Activated T-cell treated with anti-CD3 and anti-CD28 coated beads, Interleukin-2, amount 50 U/mL, for 72 hours (primary cell): ENCODE data around the gene GNPDA1. TPM values are rescaled to one million over a fixed set of nuclear protein-coding genes. Genes with fewer than 3 reads are reported as not detected.

Experiments used
- ATAC-seq, 2 donors: fragments of 150-1000 bp; cut with Tn5 transposase; replicated peaks in 1 of 2; 2 replicates each; pipeline ENCODE4 v1.10.0; 2021; ENCODE audit warnings: moderate library complexity in 2 of 2, mild to moderate bottlenecking in 1 of 2
- DNase-seq, 2 donors: peaks; one replicate each; pipeline ENCODE4 v3.0.0; 2021 to 2022; ENCODE audit warnings: mixed read lengths in 1 of 2
- H3K27ac Mint-ChIP-seq: one replicate; pipeline ENCODE4 v1.8.0; 2022; ENCODE audit warnings: mild to moderate bottlenecking, moderate library complexity, mixed read lengths
- H3K27me3 Mint-ChIP-seq: one replicate; pipeline ENCODE4 v1.8.0; 2022; ENCODE audit warnings: low read depth, mixed read lengths
- H3K36me3 Mint-ChIP-seq, 2 donors: one replicate each; pipeline ENCODE4 v1.8.0; 2022; ENCODE audit warnings: mixed read lengths in 2 of 2, mild to moderate bottlenecking in 1 of 2; ENCODE audit not compliant: insufficient read depth in 2 of 2
- H3K4me1 Mint-ChIP-seq: one replicate; pipeline ENCODE4 v1.8.0; 2022; ENCODE audit warnings: low read depth, mixed read lengths
- H3K4me3 Mint-ChIP-seq, 2 donors: one replicate each; pipeline ENCODE4 v1.8.0; 2022; ENCODE audit warnings: mild to moderate bottlenecking in 2 of 2, mixed read lengths in 2 of 2, moderate library complexity in 2 of 2
- H3K9me3 Mint-ChIP-seq, 2 donors: one replicate each; pipeline ENCODE4 v1.8.0; 2022; ENCODE audit warnings: mixed read lengths in 2 of 2
- total RNA-seq, 2 donors: library from RNA; stranded (reverse); gene quantifications; one replicate each; pipeline ENCODE4 v1.2.3, GENCODE V29; 2022

GNPDA1 gene
- total RNA-seq, 2 donors from 2014 or later: 23.6 to 28.0 TPM

GRCh38 chr5:142014911-142015584 lies 2.2 kb upstream of the GNPDA1 start:
- DNase-seq: peak; percentile 47 to 52
- peak overlapping the region; percentile 77 to 91 for H3K4me3 Mint-ChIP-seq
- peaks cover 0 to 2% of the 10 kb centered on the region in 2 donors for H3K9me3 Mint-ChIP-seq
- peak overlapping the region; percentile 93 for H3K27ac Mint-ChIP-seq
- H3K36me3 Mint-ChIP-seq: peaks cover 0 to 2% of the 10 kb centered on the region in 2 donors
- peaks cover 77% of the 10 kb centered on the region for H3K4me1 Mint-ChIP-seq
- H3K27me3 Mint-ChIP-seq: no peaks in the 10 kb centered on the region
- peak; percentile 22 to 31 for ATAC-seq

- peak overlapping the region; percentile 77 to 91 for H3K4me3 Mint-ChIP-seq
- DNase-seq (peak in 1 of 2 donors; percentile 15), ATAC-seq (no peak)
- H3K27ac Mint-ChIP-seq: peak overlapping the region; percentile 93
- no peaks in the 10 kb centered on the region for H3K27me3 Mint-ChIP-seq
- H3K36me3 Mint-ChIP-seq: no peaks in the 10 kb centered on the region
- no peaks in the 10 kb centered on the region for H3K9me3 Mint-ChIP-seq
- H3K4me1 Mint-ChIP-seq: peaks cover 75% of the 10 kb centered on the region
Measured at GRCh38 chr5:142013734-142014521, 1.1 kb upstream of the GNPDA1 start.

- H3K36me3 Mint-ChIP-seq: peaks cover 3 to 7% of the 10 kb centered on the region in 2 donors
- no peaks in the 10 kb centered on the region for H3K27me3 Mint-ChIP-seq
- ATAC-seq: no peak
- peak; percentile 62 to 73 for DNase-seq
- peaks cover 69% of the 10 kb centered on the region for H3K4me1 Mint-ChIP-seq
- peak overlapping the region; percentile 23 for H3K27ac Mint-ChIP-seq
- peak overlapping the region; percentile 72 to 91 for H3K4me3 Mint-ChIP-seq
- peaks cover 0 to 2% of the 10 kb centered on the region in 2 donors for H3K9me3 Mint-ChIP-seq
Measured at GRCh38 chr5:142012186-142012785, 541 bp downstream of the GNPDA1 start.

GRCh38 chr5:142011572-142012185 lies 1.1 kb downstream of the GNPDA1 start:
- Mint-ChIP-seq H3K27ac (peak overlapping the region; percentile 23), H3K4me1 (peaks cover 69% of the 10 kb centered on the region), H3K27me3 (no peaks in the 10 kb centered on the region), H3K4me3 (peak overlapping the region; percentile 72 to 91), H3K9me3 (peaks cover 0 to 2% of the 10 kb centered on the region in 2 donors), H3K36me3 (peaks cover 3 to 10% of the 10 kb centered on the region in 2 donors)
- peak in 1 of 2 donors; percentile 8 for DNase-seq
- ATAC-seq: no peak

GRCh38 chr5:142009886-142010285 lies 2.9 kb downstream of the GNPDA1 start:
- no peak for DNase-seq
- Mint-ChIP-seq H3K27me3 (no peaks in the 10 kb centered on the region), H3K9me3 (peaks cover 0 to 2% of the 10 kb centered on the region in 2 donors), H3K36me3 (peaks cover 6 to 13% of the 10 kb centered on the region in 2 donors), H3K27ac (no peak overlapping the region), H3K4me1 (peaks cover 69% of the 10 kb centered on the region), H3K4me3 (no peak overlapping the region)
- ATAC-seq: no peak

- peaks cover 69% of the 10 kb centered on the region for H3K4me1 Mint-ChIP-seq
- peaks cover 0 to 2% of the 10 kb centered on the region in 2 donors for H3K9me3 Mint-ChIP-seq
- DNase-seq: no peak
- H3K36me3 Mint-ChIP-seq: peaks cover 8 to 16% of the 10 kb centered on the region in 2 donors
- ATAC-seq: no peak
- H3K27me3 Mint-ChIP-seq: no peaks in the 10 kb centered on the region
- no peak overlapping the region for H3K27ac Mint-ChIP-seq
- H3K4me3 Mint-ChIP-seq: no peak overlapping the region
Measured at GRCh38 chr5:142008813-142009212, 4.0 kb downstream of the GNPDA1 start.

GRCh38 chr5:142007237-142007544 lies 5.6 kb downstream of the GNPDA1 start:
- Mint-ChIP-seq H3K36me3 (peaks cover 10 to 20% of the 10 kb centered on the region in 2 donors), H3K27ac (peak overlapping the region; percentile 95), H3K27me3 (no peaks in the 10 kb centered on the region), H3K4me1 (peaks cover 63% of the 10 kb centered on the region), H3K9me3 (peaks cover 0 to 2% of the 10 kb centered on the region in 2 donors), H3K4me3 (peak overlapping the region; percentile 66 to 81)
- ATAC-seq (no peak), DNase-seq (no peak)

- H3K9me3 Mint-ChIP-seq: peaks cover 0 to 2% of the 10 kb centered on the region in 2 donors
- H3K27me3 Mint-ChIP-seq: no peaks in the 10 kb centered on the region
- DNase-seq: peak; percentile 70 to 76
- H3K36me3 Mint-ChIP-seq: peaks cover 10 to 20% of the 10 kb centered on the region in 2 donors
- peaks cover 57% of the 10 kb centered on the region for H3K4me1 Mint-ChIP-seq
- H3K27ac Mint-ChIP-seq: peak overlapping the region; percentile 95
- H3K4me3 Mint-ChIP-seq: peak overlapping the region; percentile 66 to 81
- ATAC-seq: peak; percentile 91 to 92
Measured at GRCh38 chr5:142006363-142007236, 6.2 kb downstream of the GNPDA1 start.

GRCh38 chr5:142003266-142003800 lies 9.5 kb downstream of the GNPDA1 start:
- peaks cover 10 to 32% of the 10 kb centered on the region in 2 donors for H3K36me3 Mint-ChIP-seq
- DNase-seq (no peak), ATAC-seq (no peak)
- no peak overlapping the region for H3K4me3 Mint-ChIP-seq
- peaks cover 60% of the 10 kb centered on the region for H3K4me1 Mint-ChIP-seq
- H3K27me3 Mint-ChIP-seq: no peaks in the 10 kb centered on the region
- peaks cover 0 to 2% of the 10 kb centered on the region in 2 donors for H3K9me3 Mint-ChIP-seq
- peak overlapping the region; percentile 64 for H3K27ac Mint-ChIP-seq

- ATAC-seq (no peak), DNase-seq (no peak)
- Mint-ChIP-seq H3K27me3 (no peaks in the 10 kb centered on the region), H3K4me1 (peaks cover 35% of the 10 kb centered on the region), H3K4me3 (no peak overlapping the region), H3K9me3 (no peaks in the 10 kb centered on the region), H3K27ac (peak overlapping the region; percentile 62), H3K36me3 (peaks cover 7 to 26% of the 10 kb centered on the region in 2 donors)
Measured at GRCh38 chr5:142000704-142001484, 11.9 kb downstream of the GNPDA1 start.

GRCh38 chr5:142000173-142000572 lies 12.7 kb downstream of the GNPDA1 start:
- Mint-ChIP-seq H3K27me3 (no peaks in the 10 kb centered on the region), H3K4me3 (no peak overlapping the region), H3K36me3 (peaks cover 8 to 27% of the 10 kb centered on the region in 2 donors), H3K4me1 (peaks cover 28% of the 10 kb centered on the region), H3K9me3 (no peaks in the 10 kb centered on the region), H3K27ac (peak overlapping the region; percentile 62)
- no peak for ATAC-seq
- no peak for DNase-seq
